NCI-H2227 (cell line): ENCODE results near the gene ZNF701.
"Not testable (repeated sequence)": the region's sequence is repeated elsewhere in the genome, so short reads cannot be mapped to it uniquely, and the experiment has no call there.

Experiments
- DNase-seq: peaks from one replicate; lab custom pipeline; 2025; ENCODE audit not compliant: unreplicated experiment; lab: John Stamatoyannopoulos, UW

Gene ZNF701

DNA sequence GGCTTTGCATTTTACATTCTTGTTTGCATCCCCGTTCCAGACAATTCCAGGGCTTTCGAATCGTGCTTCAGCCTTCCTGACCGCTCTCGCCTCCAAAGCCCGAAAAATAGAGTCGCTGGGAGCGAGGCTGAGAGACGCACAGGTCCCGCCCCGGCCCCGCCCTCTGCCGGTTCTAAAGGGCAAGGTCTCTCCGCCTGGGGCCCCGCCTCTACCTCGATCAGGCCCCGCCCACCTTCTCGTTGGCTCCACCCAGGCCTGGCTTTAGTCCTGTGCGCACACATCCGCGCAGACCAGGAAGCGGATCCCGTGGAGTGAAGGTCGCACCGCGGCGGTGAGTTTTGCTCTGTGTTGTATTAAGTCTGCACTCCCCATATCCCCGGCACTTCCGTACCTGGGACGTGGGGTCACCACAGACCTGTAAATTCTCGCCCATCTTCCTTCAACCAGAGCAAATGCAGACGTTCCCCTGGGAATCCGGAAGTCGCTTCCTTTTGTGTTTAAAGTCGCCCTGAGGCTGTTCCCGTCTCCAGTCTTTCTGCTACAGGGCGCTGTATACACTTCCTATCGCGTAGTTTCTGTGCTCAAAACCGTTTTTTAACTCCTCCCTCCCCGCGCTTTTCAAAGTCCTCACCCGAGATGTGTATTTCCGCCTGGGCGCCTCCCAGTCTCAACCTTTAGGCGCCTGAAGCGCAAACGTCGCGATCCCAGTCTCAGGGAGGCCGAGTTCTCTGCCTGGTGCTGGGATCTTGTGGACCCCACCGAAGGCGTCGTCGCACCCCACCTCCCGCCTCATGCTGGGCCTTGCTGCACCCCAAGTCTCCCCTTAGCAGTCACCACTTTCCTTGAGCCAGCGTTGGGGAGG, at the start of gene ZNF701:
TSS of gene ZNF701 (plus strand) at position 288 of the 862 bp plus-strand sequence. CDS start 3,861 bp downstream, outside the sequence.
- peak; percentile 92 for DNase-seq

DNA sequence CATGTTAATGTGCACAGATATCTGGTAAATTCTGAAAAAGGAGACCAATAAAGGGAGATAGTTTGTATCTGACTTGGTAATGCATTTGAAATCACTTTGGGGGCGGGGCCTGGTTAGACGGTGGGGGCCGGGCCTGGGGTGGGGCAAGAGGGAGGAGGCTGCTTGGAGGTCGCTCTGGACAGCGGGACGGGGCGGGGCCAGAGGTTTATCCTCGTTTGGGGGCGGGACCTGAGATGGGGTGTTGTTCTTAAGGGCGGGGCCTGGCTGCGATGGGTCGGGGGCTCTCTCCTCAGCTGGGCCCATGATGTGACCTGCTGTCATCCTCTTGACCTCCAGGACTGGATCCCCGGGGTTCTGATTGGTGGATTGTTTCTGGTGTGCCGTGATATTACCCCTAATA, 47.5 kb upstream of the ZNF701 start:
- DNase-seq = no peak

DNA sequence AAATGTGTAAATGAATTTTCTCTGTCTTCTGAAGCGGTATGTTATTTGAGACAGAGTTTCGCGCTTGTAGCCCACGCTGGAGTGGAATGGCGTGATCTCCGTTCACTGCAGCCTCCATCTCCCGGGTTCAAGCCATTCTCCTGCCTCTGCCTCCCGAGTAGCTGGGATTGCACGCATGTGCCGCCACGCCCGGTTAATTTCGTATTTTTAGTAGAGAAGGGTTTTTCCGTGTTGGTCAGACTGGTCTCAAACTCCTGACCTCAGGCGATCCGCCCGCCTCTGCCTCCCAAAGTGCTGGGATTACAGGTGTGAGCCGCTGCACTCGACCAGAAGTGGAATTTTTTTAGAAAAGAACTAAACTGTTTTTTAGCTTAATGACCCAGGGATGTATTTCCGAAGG, 46.0 kb upstream of the ZNF701 start:
- no peak for DNase-seq

DNA sequence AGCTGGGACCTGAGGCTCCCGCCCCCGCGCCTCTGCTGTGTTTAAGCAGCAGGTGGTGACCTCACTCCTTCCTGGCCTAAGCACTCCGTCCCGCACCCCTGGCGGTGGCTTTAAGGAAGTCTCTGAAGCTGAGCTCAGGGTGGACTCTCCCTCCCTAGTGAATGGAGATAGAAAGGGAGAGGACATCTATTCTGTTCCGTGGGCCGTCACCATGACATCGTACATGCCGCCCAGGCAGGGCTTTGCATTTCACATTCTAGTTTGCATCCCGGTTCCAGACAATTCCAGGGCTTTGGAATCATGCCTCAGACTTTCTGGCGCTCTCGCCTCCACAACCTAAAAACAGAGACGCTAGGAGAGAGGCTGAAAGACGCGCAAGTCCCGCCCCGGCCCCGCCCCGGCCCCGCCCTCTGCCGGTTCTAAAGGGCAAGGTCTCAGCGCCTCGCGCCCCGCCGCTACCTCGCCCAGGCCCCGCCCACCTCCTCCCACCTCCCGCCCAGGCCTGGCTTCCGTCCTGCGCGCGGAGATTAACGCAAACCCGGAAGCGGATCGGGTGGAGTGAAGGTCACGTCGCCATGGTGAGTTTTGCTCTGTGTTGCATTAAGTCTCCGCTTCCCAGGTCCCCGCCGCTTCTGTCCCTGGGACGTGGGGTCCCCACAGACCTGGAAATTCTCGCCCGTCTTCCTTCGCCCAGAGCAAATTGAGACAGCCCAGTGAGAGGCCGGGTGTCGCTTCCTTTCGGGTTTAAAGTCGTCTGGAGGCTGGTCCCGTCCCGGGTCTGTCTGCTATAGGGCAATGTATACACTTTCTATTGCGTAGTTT, 42.7 kb upstream of the ZNF701 start, which contains the start of gene ZNF808:
TSS of gene ZNF808 (plus strand) at position 535 of the 822 bp plus-strand sequence. CDS start 15,617 bp downstream, outside the sequence.
- DNase-seq = peak; percentile 89

DNA sequence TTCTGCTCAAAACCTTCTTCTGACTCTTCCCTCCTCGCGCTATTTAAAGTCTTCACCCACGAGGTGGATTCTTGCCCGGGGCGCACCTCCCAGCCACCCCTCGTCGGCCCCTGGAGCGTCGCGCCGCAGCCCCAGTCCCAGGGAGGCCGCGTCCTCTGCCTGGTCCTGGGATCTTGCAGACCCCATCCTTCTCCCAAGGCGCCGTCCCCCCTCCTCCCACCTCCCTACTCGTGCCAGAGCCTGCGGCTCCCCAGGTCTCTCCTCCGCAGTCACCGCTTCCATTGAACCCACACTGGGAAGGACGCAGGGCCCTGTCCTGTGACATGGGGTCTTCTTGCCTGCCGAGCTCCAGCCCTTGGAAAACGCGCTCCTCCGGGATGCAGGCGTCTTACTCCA, 42.1 kb upstream of the ZNF701 start:
- no peak for DNase-seq

DNA sequence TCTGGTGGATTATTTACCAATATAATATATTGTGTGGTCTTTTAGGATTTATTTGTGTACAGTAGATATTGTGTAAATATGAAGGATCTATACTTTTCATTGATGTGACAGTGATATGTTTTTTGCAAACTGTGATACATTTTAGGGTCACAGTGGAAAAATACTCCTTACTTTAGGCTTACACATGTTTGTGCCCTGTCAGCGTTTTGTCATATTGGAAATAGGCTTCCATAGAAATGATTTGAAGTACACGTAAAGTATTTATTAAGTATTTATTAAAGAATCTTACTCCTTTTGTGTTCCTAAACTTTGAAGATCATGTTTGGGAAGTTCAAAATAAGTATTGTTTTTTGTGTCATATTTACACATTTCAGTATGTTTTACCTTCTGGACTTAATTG, 37.6 kb upstream of the ZNF701 start:
- no peak for DNase-seq

GRCh38 chr19:52533901-52534300, 36.2 kb upstream of the ZNF701 start:
- DNase-seq = no peak

DNA sequence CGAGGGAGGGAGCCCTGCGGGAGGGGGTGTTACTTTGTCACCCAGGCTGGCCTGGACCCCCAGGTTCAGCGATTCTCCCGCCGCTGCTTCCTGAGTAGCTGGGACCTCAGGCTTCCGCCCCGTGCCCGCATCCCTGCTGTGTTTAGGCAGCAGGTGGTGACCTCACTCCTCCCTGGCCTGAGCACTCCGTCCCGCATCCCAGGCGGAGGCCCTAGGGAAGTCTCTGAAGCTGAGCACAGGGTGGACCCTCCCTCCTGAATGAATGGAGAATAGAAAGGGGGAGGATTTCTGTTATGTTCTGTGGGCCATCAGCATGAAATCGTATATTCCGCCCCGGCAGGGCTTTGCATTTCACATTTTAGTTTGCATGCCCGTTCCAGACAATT, 34.7 kb upstream of the ZNF701 start:
- DNase-seq = not testable (repeated sequence)

- no peak for DNase-seq
Observed at GRCh38 chr19:52535771-52536447, 34.2 kb upstream of the ZNF701 start.

- no peak for DNase-seq
Observed at GRCh38 chr19:52536448-52536800, 33.7 kb upstream of the ZNF701 start.

GRCh38 chr19:52538815-52539214, 31.3 kb upstream of the ZNF701 start:
- DNase-seq = not testable (repeated sequence)

- not testable (repeated sequence) for DNase-seq
Observed at GRCh38 chr19:52541176-52541575, 28.9 kb upstream of the ZNF701 start.

DNA sequence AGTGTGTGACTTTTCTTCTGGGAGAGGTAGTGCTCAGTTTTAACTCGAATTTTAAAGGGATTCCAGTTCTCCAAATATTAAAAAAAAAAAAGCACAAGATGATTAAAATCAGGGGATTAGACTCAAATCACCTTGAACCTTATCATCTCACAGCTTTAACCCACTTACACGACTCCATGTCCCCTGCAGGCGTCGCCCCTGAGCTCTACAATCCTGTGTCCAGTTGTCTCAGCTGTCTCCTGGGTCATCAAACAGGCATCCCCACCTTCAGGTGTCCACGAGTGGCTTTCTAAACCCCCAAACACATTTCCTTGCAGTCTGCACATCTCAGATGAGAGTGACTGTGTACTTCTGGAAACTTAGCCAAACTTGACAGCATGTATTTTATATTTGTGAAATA, 28.5 kb upstream of the ZNF701 start:
- DNase-seq = no peak

DNA sequence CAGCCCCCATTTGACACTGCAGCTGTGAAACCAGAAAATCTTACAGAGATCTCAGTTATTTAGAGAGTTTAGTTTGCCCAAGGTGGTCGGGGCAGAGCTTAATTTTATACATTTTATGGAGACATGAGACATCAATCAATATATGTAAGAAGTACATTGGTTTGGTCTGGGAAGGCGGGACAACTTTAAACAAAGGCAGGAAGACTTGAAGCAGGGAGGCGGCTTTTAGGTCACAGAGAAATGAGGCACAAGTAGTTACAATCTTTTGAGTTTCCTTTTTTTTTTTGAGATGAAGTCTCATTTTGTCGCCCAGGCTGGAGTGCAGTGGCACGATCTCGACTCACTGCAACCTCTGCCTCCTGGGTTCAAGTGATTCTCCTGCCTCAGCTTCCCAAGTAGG, 27.5 kb upstream of the ZNF701 start:
- DNase-seq = not testable (repeated sequence)

- DNase-seq = no peak
Observed at GRCh38 chr19:52542984-52543664, 27.0 kb upstream of the ZNF701 start.

DNA sequence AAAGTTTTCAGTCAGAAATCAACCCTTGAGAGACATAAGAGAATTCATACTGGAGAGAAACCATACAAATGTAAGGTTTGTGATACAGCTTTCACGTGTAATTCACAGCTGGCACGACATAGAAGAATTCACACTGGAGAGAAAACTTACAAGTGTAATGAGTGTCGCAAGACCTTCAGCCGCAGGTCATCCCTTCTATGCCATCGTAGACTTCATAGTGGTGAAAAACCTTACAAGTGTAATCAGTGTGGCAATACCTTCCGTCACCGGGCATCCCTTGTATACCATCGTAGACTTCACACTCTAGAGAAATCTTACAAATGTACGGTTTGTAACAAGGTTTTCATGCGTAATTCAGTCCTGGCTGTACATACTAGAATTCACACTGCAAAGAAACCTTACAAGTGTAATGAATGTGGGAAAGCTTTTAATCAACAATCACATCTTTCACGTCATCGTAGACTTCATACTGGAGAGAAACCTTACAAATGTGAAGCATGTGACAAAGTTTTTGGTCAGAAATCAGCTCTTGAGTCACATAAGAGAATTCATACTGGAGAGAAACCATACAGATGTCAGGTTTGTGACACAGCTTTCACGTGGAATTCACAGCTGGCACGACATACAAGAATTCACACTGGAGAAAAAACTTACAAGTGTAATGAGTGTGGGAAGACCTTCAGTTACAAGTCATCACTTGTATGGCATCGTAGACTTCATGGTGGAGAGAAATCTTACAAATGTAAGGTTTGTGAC, 15.7 kb upstream of the ZNF701 start:
- DNase-seq = no peak

GRCh38 chr19:52557231-52557995, 12.7 kb upstream of the ZNF701 start:
- no peak for DNase-seq

- not testable (repeated sequence) for DNase-seq
Observed at GRCh38 chr19:52558732-52559445, 11.2 kb upstream of the ZNF701 start.

GRCh38 chr19:52561611-52562010, 8.5 kb upstream of the ZNF701 start:
- DNase-seq = not testable (repeated sequence)
